GM19238 (cell line): ENCODE measurements around the gene SRCAP.

ENCODE experiments used
- DNase-seq: peaks from one replicate; pipeline ENCODE4 v3.0.0; 2011; ENCODE audit warnings: low spot score; ENCODE audit not compliant: insufficient read length

Gene SRCAP

DNA sequence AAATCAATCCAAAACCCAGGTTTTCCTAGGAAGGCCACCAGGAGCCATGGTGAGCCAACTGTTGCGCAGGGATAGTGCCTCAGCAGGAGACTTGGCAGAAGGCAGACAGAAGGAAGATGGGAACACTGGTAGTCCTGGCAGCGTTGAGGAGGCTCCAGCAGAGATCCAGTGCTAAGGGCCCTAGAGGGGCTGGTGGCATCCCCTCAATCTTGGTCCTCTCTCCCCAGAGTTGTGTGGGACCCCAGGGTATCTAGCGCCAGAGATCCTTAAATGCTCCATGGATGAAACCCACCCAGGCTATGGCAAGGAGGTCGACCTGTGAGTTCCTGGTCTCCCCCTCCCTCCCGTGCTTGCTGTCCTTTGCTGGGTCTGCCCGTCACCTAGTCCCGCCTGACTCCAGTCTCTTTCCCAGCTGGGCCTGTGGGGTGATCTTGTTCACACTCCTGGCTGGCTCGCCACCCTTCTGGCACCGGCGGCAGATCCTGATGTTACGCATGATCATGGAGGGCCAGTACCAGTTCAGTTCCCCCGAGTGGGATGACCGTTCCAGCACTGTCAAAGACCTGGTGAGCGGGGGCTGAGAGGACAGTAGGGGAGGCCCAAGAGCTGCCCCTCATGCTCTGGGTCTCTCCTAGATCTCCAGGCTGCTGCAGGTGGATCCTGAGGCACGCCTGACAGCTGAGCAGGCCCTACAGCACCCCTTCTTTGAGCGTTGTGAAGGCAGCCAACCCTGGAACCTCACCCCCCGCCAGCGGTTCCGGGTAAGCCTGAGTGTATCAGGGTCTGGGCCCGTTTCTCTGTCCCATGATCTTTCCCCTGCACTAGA is 57.2 kb downstream of the SRCAP start:
- no peak for DNase-seq

- DNase-seq = no peak
Measured at GRCh38 chr16:30756781-30757100, 57.8 kb downstream of the SRCAP start.

DNA sequence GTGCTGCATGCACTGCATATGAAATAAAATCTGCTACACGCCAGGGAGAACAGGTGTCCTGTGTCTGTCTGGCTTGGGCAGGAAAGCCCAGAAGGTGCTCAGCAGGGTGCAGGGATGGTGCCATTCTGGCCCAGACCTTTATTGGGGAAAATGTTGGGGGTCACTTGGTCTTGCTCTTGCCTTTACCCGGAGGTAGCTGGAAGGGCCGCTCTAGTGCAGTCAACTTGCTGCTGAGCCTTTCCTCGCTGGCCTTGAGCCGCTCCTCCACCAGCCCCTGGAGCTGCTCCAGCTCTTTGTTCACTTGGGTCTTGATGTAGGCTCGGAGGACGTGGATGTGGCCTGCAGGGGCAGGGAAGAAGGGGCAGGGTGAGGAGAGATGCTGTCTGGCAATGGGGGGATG is 58.3 kb downstream of the SRCAP start:
- no peak for DNase-seq

DNA sequence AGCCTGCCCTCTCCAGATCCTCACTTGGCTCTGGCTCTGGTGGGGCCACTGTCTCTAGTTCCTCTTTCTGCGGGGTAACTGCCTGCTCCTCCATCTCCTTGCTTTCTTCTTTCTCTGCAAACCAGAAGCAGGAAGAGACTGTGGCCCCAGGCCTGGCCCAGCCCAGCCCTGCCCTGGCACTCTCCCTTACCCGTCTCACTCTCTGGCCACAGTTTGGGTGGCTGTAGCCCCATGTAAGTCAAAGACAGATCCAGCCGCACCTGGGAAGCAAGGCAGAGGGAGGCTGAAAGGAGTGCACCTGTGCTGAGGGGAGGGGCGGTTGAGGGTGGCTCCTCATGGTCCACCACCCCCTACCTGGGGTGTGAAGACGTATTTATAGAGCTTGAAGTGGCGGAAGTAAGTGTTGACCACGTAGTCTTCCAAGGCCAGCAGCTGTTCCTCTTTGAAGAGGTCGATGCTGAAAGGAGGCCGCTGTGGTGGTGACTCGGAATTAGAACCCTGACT is 60.1 kb downstream of the SRCAP start:
- DNase-seq = no peak

- no peak for DNase-seq
Measured at GRCh38 chr16:30760001-30760559, 61.1 kb downstream of the SRCAP start.

DNA sequence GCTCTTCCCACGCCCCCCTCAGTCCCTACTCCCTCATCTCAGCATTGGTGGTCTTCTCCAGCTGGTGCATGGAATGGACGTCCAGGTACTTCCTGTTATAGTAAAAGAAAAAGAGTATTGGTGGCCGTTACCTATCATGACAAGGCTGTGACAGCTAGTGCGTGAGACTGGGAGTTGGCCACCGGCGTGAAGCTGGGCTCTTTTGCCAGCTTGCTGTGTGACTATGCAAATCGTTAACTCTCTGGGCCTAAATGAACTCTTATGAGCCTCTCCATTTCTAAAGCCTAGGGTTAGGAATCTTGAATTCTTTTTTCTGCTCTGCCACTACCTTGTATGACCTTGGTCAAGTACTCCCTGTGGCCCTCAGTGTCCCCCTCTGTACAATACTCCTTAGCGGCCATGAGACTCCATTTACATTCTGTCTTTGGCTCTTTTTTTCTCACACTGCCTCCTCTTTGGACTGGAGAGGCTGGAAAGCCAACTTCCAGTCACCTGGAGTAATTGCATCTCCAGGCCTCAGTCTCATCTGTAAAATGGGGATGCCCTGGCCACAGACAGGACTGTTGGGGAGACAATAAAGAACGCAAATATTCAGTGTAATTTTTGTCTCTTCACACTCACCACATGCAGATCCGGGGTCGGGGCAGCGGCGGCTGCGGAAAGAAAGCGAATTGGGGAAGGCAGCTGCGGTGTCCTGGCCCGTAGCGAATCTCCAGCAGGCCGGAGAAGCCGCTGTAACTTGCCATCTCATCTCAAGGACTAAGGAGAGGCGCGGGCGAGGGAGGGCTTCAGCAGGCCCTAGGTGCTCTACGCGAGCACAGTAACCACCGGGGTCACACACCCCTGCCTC is 61.8 kb downstream of the SRCAP start:
- no peak for DNase-seq

- DNase-seq = no peak
Measured at GRCh38 chr16:30761427-30761927, 62.5 kb downstream of the SRCAP start.

DNA sequence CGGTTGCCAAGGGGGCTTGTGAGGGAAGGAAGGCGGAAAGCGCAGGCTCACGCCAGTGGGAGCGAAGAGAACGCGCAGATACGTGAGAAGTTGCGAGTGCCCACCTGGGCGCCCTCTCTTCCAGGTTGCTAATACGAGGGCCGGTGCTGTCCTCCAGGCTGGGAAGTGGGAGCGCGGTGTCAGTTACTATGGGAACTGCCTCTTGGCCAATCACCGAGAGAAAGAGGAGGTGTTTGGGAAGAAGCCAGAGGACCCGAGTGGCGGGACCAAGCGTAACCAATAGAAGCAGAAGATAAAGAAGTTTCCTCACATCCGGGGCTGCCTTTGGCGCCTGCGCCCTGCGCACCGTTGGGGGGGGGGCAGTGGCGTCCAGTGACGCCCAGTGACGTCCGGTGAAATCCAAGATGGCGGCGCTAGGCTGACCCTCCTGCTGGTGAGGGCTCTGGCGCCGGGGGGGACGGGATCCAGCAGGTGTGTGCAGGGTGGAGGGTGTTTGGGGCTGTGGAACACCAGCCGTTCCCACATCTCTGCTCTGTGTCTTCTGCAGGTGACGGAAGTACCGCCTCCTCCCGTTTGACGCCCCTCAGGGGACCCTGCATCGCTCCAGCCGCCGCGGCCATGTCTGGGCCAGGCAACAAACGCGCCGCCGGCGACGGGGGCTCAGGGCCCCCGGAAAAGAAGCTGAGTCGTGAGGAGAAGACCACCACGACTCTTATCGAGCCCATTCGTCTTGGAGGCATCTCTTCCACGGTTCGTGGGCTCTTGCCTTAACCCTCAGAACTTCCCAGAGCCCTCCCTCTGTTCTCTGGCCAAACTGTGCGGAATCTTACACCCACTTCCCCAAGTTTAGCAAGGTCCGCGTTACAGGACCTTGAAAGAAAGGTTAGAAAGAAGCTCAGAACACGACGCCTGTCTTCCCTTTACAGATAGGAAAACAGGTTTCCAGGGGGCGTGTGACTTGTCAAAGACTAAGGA is 63.2 kb downstream of the SRCAP start, which contains the start of the genes CFAP119 and RNF40:
TSS of gene CFAP119 (minus strand) at position 135 of the 975 bp plus-strand sequence. CDS start 314 bp downstream, outside the sequence.
TSS of gene RNF40 (plus strand) at position 395 of the 975 bp plus-strand sequence. CDS start at position 619, 224 bp downstream.
- peak; percentile 99 for DNase-seq

GRCh38 chr16:30762991-30763725 is 64.2 kb downstream of the SRCAP start:
- DNase-seq = no peak

GRCh38 chr16:30764086-30764485 is 65.1 kb downstream of the SRCAP start:
- no peak for DNase-seq

DNA sequence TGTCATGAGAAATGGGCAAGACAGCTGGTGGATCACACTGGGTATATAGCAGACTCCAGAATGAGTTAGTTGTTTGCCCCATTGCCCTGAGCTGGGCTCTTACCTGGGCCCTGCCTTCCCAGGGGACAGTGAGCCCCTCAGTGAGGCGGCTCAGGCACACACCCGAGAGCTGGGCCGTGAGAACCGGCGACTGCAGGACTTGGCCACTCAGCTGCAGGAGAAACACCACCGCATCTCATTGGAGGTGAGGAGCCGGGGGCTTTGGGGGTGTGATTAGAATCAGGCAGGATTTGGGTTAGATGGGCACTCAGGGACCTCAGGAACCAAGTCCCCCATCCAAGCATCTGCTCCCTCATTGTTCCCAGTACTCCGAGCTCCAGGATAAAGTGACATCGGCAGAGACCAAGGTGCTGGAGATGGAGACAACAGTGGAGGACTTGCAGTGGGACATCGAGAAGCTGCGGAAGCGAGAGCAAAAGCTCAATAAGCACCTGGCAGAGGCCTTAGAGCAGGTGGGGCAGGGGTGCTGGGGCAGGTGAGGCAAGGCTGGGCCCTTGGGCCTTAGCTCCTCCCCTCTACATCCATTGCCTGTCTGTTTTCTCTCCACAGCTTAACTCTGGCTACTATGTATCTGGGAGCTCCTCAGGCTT is 66.0 kb downstream of the SRCAP start:
- no peak for DNase-seq

- DNase-seq = no peak
Measured at GRCh38 chr16:30766206-30766932, 67.4 kb downstream of the SRCAP start.

DNA sequence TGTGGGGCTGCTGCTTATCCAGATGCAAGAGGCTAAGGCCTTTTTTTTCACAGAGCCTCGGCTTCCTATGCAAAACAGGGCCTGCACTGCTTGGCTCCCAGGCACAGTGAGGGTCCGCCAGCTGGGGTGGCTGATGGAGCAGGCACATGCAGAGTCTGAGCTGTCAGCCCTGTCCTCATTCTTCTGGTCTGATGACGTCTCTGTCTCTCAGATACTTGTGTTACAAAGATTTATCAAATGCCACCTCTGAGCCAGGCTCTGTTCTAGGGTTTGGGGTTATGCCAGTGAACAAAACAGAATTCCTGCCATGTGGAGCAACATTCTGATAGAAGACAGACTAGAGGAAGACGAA is 67.9 kb downstream of the SRCAP start:
- no peak for DNase-seq

DNA sequence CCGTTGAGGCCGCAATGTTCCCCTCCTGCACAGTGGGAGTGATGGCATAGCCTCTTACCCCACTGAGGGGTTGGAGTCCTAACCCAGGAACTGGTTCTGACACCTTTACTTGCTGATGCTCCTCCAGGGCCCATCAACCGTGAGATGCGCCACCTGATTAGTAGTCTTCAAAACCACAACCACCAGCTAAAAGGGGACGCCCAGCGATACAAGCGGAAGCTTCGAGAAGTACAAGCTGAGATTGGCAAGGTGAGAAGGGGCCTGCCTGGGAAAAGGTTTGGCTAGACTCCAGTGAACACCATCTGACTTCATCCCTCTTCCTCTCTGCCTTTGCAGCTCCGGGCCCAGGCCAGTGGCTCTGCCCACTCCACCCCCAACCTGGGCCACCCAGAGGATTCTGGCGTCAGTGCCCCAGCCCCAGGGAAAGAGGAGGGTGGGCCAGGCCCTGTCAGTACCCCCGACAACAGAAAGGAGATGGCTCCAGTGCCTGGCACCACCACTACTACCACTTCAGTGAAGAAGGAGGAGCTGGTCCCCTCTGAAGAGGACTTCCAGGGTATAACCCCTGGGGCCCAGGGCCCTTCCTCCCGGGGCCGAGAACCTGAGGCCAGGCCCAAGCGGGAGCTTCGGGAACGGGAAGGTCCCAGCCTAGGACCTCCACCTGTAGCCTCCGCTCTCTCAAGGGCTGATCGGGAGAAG is 68.9 kb downstream of the SRCAP start:
- DNase-seq = no peak

DNA sequence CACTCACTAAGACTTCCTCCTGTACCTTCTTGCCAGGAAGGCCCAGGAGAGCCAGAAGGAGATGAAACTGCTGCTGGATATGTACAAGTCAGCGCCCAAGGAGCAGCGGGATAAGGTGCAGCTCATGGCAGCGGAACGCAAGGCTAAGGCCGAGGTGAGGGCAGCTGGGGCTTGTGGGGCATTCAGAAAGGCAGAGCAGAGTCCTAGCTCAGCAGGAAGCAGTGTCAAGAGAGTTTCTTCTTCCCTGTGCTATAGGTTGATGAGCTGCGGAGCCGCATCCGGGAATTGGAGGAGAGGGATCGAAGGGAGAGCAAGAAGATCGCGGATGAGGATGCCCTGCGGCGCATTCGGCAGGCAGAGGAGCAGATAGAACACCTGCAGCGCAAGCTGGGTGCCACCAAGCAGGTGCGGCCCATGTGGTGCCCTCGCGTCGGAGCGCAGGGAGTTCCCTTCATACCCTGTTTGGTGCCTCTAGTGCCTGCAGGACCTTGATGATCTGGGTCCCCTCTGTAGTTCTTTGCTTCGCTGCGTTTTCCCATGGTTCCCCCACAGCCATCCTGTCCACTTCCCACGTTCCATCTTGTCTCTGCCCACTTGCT is 69.7 kb downstream of the SRCAP start:
- DNase-seq = no peak

- DNase-seq = no peak
Measured at GRCh38 chr16:30769379-30770089, 70.6 kb downstream of the SRCAP start.

- no peak for DNase-seq
Measured at GRCh38 chr16:30771726-30772125, 72.8 kb downstream of the SRCAP start.
